ENCODE data around the gene TH.

- no peak for TF ChIP-seq CTCF (conservative IDR thresholded peaks at IDR 0.05; ENCODE audit: low read depth in 2 of 2)
- TF ChIP-seq EZH2 (IDR thresholded peaks at IDR 0.05; ENCODE audit: low read depth, unreplicated experiment): peak; percentile 42
- TF ChIP-seq REST (IDR thresholded peaks at IDR 0.05; ENCODE audit: unreplicated experiment): no peak
- no peak for TF ChIP-seq EZH2phosphoT487 (IDR thresholded peaks at IDR 0.05; ENCODE audit: unreplicated experiment)
- no peak for TF ChIP-seq ZNF114 (CRISPR knock-in tag; IDR thresholded peaks at IDR 0.05)
- TF ChIP-seq ZNF462 (CRISPR knock-in tag; IDR thresholded peaks at IDR 0.05): no peak
- no peak for TF ChIP-seq ZNF331 (CRISPR knock-in tag; IDR thresholded peaks at IDR 0.05; ENCODE audit: low read depth)
- TF ChIP-seq POLR2AphosphoS5 (IDR thresholded peaks at IDR 0.05; ENCODE audit: low read depth): no peak
- TF ChIP-seq JUNB (IDR thresholded peaks at IDR 0.05; ENCODE audit: unreplicated experiment): no peak
- no peak for TF ChIP-seq CREB1 (CRISPR knock-in tag; IDR thresholded peaks at IDR 0.05; ENCODE audit: low read depth)
These were observed 34.2 kb downstream of the TH start for GRCh38 chr11:2137202-2138067.

All from GM23338 (cell line).